GM21381 (cell line): Measurements from ENCODE around the gene TMEM89.

Experiments
- ATAC-seq: cut with Tn5 transposase; IDR thresholded peaks from one replicate; pipeline ENCODE4 v1.9.1; 2021; ENCODE audit warnings: mild to moderate bottlenecking, moderate library complexity; ENCODE audit not compliant: unreplicated experiment

Gene TMEM89

DNA sequence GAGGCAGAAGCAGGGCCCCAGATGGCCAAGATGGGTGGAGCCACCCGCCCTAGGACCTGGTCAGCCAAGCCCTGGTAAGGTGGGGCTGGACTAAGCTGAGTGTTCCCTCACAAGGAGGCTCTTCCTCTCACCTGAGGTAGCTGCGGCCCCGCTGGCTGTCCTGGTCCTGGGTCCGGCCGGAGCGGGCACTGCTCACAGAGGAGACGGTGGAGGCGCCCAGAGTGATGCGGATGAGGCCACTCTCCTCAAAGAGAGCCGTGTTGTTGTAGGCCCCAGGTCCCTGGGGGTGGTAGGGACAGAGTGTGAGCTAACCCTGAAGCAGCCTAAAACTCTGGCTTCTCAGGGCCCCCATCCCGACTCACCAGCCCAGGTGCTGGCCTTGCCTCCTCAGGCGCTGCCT lies 21.0 kb upstream of the TMEM89 start:
- no peak for ATAC-seq

DNA sequence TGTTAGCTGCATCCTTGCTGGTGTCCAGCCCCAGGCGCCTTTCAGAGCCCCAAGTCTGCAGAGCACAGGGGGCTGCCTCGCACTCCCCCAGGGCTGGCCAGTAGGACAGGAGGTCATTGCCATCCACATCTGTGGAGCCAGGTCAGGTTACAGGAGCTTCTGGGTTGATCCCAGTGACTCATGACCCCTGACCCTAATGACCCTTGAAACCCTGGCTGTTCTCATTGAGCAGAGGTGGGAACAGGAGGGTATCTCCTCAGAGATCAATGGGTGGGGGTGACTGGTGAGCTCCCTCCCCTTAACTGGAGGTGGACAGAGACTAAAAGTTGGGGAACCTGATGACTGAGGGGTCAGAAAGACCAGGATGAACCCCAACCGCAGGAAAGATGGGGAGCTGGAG lies 19.8 kb upstream of the TMEM89 start:
- no peak for ATAC-seq

DNA sequence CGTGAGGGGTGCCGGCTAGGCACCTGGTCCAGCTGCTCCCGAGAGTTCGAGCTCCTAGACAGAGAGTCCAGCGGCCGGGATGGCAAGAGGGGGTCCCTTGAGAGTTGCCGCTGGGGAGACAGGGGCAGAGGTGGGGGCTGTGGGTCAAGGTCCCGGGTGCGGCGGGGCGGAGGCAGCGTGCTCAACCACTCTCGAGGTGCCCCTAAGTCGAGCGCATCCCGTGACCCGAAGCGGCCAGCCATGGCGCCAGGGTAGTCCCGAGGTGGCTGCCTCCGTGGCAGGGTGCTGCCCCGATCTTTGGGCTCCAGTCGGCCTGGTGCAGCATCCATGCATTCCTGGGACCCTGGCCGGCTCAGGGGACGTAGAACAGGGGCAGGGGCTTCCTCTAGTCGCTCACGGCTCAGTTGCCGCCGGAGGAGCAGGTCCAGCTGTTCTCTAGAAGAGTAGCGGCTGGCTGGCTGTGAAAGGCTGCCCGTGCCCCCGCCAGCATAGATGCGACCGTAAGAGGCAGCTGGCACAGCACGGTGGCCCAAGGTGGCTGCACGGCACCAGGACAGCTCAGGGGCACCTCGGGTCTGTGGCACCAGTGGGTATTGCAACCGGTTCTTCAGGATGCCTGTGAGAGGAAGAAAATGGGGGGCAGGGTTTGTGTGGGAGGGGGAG lies 18.5 kb upstream of the TMEM89 start:
- ATAC-seq: no peak

DNA sequence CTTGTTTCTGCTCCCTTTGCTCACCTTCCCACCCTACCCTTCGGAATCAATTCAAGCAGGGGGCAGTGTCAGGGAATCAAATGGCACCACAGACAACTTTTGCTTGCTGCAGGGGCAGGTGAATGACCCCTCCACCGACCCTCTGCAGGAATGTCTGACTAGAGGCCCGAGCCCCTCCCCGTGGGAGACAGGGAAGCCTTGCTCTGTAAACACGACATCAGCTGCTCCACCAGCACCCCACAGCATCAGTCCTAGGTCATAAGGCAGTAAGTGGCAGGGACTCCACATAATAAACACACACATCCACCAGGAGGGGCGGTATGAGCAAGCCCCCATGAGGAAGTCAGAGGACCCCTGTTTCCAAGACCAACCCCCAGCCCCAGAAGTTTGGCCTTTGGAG lies 15.7 kb upstream of the TMEM89 start:
- no peak for ATAC-seq

DNA sequence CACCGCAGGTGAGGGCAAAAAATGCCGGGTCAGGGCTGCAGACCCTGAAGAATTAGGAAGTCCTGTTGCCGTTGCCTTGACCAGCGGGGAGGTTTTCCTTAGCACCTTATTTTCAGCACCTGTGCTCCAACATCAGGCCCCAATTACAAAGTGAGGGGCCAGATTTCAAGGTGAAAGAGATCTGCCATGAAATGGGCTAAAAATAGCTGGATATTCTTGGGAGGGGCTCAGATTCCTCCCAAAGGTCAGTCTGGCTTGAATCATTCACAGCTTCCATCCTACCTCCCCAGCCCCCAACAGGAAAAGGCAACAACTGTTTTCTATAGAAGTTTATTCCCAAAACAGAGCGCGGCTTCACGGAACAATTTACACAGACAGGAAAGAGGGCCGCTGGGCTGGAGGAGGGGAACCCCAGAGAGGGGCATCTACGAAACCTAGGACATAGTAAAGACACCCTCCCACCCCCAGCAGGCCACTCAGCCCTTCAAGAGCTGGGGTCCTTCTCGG lies 14.6 kb upstream of the TMEM89 start:
- ATAC-seq: no peak

DNA sequence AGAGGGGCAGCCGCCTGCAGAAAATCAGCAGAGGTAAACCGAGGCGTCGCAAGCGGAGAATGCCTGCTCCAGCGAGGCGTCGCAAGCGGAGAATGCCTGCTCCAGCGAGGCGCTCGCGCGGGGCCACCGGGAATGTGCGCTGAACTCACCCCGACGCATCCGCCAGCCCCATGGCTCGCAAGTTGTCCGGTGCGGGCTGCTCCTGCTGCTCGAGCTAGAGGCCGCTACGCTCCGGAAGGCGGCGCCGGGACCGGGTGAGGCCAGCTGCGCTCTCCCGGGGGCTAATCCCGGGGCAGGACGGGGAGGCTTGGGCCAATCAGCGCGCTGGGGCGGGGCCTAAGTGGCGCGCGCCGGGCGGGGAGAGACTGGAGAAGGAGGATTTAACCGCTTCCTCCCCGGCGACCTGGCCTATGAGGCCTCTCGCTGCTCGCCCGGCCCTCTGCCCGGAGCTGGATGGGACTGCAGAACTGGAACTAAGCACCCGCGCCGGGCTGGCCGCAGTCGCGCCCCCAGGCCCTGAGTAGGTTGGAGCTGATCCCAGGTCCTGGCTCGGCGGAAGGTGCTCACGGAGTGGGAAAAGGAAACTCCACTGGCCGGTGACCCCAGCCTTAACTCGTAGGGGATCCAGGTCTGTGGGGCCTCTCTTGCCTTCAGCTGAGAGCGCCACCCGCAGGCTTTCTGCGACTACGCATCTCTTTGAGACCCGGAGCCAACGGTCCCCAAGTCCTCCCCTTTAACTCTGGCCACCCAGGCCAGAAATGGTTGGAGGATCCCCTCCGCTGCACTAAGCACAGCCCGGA lies 13.9 kb upstream of the TMEM89 start, which contains the start of gene SLC26A6:
Gene SLC26A6, minus strand, starts transcription at position 240 of the 800 bp plus-strand sequence. Its CDS starts 68 bp downstream, at position 172.
- ATAC-seq: peak; percentile 93

DNA sequence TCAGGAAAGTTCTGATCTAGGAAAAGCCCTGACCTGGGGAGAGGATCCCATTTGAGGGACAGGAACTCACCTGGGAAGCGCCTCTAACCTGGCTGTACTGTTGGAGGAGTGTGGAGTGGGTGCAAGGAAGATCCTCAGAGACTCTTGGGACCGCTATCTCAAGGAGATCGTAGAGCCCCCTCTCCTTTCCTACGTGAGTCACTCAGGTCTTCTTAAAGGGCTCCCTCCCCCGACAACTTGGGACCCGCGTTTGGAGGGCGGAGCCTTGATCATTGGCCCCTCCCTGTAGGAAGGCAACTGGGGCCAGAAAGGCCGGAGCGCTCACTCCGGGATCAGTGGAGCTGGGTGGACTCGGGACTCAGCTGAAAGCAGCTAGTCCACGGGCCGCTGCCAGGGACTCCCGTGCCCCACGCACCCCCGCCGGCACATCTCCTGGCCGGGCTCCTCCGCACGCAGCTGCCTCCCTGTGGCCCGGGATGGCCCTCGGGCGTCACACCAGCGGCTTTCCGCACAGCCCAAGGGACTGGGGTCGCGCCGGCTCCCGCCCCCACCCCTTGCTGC lies 13.2 kb upstream of the TMEM89 start:
- ATAC-seq: peak; percentile 14

DNA sequence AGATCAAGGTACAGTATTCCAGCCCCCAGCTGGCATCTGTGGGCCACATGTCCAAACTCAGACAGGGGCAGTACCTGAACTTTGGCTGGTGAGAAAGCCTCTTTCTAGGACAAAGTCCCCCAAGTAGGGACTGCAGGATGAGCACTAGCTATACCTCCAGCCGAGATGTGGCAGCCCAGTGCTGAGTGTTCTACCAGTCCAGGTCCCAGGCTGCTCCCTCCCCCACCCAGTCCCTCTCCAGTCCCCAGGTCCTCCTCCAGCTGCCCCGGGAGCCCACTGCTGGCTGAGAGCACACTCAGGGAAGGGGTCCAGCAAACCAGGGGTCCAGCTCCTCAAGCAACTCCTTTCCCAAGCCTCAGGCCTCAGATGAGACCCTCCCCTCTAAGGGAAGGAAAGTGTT lies 12.2 kb upstream of the TMEM89 start:
- no peak for ATAC-seq

DNA sequence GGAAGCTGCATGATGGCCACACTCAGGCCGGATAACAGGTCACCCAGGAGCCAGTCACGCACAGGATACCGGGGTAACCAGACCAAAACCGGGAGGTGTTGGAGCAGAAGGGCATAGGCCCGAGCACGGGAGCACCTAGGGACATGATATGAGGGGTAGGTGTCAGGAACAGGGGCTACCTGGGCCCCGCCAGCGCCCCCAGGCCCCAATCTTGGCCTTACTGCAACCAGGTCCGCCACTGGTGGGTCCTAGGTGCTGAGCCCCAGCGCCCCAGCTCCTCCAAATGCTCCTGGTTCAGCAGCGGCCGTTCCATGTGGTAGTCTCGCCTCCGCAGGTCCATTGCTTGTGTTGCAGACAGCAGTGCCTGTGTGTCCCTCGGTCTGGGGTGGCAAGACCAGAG lies 11.7 kb upstream of the TMEM89 start:
- ATAC-seq: no peak

DNA sequence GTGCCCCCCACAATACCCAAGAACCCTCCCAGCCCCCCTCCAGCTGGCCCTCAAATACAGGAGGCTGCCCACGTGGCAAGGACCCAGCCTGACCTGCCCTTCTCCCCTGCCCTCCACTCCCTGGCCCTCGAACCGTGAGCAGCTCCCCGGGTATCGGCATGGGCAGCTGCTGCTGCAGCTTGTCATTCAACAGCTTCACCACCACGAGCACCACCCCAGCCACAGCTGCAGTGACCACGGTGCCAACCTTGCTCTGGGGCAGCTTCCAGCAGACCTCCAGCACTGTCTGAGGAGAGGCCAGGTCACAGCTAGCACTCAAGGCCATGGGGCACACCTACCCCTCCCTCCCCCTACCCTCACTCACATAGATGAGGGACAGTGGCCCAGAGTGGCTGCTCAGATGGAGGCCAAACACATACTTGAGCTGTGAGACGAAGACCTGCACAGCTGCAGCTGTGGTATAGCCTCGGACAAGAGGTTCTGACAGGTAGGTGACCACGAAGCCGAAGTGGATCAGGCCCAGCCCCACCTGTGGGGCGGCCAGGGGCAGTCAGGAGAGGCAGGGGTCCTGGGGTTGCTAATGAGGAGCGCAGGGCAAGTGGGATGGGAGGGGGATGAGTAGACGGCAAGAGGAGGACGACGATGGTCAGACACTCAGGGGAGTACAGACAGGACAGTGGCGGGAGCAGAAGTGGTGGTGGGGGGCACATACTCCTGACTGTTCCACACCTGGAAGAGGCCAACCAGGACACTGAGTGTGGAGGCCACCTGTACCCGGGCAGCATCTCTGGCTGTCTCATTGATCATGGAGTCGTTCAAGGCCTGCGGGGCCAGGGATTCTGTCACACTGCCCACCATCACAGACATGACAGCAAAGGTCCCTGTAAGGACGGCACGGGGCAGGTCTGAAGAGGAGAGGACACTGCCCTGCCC lies 10.2 kb upstream of the TMEM89 start:
- ATAC-seq: no peak

DNA sequence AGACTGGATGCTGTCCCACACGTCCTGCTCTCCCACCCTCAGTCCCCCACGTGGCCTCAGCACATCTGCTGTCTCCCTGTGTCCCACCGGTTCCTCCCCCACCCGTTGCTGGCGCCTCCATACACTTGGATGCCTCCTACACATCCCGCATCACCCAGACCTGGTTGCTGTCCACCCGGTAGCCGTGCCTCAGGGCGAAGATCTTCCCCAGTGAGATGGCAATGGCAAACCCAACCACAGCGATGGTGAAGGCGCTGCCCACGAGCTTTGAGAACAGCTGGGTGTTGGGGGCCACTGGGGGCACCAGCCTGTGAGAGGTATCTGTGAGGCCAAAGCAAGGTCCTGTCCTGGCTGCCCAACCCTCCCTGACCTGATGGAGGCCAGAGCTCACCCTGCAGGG lies 9.3 kb upstream of the TMEM89 start:
- no peak for ATAC-seq

DNA sequence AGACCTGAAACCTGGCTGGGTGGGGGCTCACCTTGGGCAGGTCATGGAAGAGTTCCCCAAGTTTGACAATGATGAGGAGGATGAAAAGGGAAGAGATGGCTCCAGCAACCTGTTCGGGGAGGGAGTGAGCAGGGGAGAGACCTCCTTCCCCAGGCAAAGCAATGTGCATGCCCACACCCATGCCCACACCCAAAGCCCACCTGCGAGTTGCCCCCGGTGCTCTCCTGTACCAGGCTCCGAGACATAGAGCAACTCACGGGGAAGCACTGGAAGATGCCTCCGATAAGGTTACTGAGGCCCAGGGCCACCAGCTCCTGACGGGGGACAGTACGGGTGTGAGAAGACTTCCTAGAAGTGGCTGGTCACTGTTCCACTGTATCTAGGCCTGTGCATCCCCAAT lies 8.8 kb upstream of the TMEM89 start:
- ATAC-seq: no peak

DNA sequence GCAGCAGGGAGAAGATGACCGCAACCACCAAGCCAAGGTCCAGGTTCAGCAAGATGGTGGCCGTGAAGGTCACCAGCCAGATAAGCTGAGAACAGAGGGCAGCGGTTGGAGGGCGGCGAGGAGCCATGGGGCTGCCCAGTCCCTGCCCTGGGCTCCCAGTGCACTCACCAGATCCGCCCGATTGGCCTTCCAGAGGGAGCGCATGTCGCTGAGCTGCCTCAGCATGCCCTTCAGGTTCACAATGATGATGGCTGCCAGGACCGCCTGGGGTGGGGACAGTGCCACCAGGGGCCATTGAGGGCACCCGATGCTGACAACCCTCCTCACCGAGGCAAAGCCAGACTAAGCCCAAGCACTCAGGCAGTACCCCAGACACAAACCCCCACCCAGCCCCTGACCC lies 8.3 kb upstream of the TMEM89 start:
- ATAC-seq: no peak

DNA sequence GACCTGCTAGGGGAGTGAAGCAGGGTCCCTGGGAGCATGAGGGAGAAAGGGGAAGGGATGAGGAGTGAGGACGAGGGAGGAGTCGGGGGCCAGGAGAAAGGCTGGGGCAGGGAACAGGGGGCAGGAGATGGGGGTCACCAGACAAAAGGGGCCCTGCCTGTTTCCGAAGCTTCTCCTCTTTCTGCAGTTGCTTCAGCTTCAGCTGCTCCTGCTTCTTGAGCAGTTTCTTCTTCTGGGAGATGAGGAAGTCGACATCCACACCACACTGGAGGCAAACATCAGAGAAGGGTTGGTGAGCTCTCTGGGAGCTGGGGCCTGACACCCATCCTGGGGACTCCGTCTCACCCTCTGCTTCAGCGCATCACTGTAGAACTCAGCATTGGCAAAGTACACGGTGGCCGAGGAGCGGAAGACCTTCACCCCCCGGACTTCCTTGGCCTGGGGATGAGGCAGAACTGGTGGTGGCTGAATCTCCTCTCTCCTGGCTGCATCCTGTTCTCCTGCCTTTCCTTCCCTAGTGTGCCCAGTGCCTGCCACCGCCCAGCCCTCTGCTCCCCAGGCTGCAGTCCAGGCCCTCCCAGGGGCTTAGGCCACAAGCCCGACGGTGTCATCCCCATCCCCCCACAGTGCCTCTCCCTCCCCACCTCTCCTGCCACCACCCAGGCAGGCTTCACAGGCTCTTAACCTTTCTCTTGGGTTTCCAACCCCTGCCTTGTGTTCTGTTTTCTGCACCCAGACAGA lies 6.9 kb upstream of the TMEM89 start:
- no peak for ATAC-seq

DNA sequence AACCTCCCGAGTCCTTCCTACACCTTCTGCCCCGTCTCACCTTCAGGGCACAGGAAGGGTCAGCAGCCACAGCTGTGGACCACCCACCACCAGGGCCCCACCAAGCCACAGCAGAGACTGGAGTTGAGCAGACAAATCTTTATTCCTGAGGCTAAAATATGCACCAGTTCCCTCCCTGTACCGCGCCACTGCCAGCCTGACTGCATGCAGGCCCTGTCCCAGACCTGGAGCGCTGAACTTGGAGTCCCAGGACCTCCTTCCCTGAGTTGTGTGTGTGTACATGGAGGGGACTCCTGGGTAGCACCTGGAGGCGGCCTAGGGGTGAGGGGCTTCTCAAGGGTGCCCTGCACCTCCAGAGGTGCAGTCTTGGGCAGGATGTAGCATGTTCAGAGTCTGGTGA lies 4.0 kb upstream of the TMEM89 start:
- no peak for ATAC-seq

DNA sequence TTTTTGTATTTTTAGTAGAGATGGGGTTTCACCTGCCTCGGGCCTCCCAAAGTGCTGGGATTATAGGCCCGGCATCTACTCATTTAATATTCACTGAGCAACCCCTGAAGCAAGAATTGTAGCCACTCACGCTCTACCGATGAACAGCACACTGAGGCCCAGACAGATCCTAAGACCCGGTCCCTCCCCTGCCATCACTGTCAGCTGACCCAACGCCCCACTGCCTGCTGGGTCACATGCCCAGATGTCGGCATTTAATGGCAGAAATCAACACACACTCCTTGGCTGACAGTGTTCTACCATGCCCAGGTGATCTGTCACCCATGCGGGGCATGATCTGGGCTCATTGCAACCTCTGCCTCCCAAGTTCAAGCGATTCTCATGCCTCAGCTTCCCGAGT lies 3.2 kb upstream of the TMEM89 start:
- no peak for ATAC-seq

DNA sequence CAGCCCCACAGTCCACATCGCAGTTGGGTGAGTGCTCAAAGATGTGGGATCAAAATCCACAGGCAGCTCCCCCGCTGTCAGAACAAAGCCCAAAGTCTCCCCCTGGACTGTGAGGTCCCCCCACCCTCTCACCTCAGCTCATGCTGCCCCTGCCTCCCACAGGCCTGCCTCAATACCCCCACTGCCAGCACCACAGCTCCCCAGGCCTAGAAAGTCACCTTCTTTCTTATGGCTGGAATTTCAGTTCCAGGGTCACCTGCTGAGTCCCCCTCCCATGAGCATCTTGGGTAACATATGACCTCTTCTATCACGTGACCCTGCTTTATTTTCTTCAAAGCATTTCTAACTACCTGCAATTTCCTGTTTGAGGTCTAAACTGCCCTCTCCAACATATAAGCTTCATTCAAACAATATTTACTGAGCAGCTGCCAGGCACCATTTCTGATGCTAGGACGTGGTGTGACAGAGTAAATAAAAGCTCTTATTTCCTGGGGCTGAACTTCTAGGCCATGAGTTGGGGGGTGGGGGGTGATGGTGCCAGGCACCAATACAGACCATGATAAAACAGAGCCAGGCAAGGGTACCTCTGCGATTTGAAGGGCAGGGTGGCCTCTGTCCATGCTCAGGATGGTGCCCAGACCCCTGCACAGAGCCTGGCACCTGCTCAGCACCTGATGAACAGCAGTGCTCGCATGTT lies 2.4 kb upstream of the TMEM89 start:
- ATAC-seq: no peak

DNA sequence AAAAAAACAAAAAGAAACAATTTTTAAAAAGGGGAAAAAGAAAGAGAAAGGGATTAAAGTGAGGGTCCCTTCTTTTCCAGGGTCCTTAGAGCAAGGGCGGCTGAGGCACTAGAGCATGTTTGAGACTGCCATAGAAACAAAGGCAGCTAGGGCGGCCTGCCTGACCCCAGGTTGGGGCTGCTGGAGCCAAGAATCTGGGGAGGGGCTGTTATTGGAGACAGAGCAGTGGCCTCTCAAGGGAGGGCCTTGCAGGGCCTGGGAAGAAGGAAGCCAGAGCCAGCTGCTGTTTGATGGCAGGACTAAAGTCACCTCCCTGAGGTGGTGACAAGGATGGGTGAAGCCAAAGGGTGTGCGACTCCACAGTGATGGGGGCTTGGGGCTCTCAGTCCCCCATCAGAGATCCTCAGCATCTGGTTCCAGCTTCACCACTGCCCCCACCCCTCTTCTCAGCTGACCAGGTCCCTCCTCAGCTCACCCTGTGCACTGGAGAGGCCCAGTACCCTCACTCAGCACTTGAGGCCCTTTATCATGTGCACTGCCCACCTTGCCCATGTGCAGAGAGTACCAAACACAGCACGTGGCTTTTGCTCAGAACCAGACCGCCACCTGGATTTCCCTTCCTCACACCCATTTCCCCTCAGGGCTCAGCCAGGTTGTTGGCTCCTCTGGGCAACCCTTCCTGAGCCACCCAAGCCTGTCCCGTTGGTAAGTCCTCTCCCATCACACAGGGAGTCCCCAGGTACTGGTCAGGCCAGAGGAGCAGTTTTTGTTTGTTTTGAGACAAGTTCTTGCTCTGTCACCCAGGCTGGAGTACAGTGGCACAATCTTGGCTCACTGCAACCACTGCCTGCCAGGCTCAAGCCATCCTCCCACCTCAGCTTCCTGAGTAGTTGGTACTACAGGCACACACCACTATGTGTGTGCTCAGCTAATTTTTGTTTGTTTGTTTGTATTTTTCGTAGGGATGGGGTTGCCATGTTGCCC lies 1.7 kb downstream of the TMEM89 start:
- ATAC-seq: no peak
